ENCODE measurements around the gene OR10P1. TPM values are rescaled to one million over a fixed set of nuclear protein-coding genes. Genes with fewer than 3 reads are reported as not detected.
"Not testable (repeated sequence)": the region's sequence is repeated elsewhere in the genome, so short reads cannot be mapped to it uniquely, and the experiment has no call there.

The OR10P1 gene
- total RNA-seq, 1 experiment from 2014 or later, result not detected

DNA sequence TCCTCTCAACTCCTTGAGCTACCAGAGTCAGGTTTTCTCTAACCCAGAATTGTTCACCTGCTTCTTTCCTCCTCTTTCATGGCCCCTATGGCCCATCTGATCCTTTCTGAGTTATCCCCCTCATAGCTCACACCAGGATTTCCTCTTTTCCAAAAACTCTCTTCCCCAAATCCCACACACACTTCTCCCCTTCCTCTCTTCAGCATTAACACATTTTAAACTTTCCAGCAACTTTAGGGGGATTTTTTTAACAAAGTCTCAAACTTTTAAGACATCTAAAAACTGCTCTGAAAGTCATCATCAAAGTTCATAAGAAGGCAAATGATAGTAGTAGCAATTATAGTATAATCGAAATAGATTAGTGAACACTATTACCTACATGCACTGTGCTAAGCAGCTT is 7.9 kb downstream of the OR10P1 start:
- H2AFZ ChIP-seq (ENCODE audit: low read length), result no peak overlapping the region
- TF ChIP-seq, protein P1, sequence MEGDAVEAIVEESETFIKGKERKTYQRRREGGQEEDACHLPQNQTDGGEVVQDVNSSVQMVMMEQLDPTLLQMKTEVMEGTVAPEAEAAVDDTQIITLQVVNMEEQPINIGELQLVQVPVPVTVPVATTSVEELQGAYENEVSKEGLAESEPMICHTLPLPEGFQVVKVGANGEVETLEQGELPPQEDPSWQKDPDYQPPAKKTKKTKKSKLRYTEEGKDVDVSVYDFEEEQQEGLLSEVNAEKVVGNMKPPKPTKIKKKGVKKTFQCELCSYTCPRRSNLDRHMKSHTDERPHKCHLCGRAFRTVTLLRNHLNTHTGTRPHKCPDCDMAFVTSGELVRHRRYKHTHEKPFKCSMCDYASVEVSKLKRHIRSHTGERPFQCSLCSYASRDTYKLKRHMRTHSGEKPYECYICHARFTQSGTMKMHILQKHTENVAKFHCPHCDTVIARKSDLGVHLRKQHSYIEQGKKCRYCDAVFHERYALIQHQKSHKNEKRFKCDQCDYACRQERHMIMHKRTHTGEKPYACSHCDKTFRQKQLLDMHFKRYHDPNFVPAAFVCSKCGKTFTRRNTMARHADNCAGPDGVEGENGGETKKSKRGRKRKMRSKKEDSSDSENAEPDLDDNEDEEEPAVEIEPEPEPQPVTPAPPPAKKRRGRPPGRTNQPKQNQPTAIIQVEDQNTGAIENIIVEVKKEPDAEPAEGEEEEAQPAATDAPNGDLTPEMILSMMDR (conservative IDR thresholded peaks at IDR 0.05; ENCODE audit: low read depth, low read length), result no peak
- TF ChIP-seq EZH2phosphoT487 (IDR thresholded peaks at IDR 0.05; ENCODE audit: borderline replicate concordance, low read length) (no peak), EZH2 (IDR thresholded peaks at IDR 0.05; ENCODE audit: low read length, unreplicated experiment) (no peak)
- no peak overlapping the region for H3K27ac ChIP-seq (ENCODE audit: low read length)
- DNase-seq (no peak), ATAC-seq (no peak)
- H3K79me2 ChIP-seq (ENCODE audit: low read length), result no peaks in the 10 kb centered on the region
- peaks cover 22% of the 10 kb centered on the region for H3K27me3 ChIP-seq (ENCODE audit: low read length)
- no peaks in the 10 kb centered on the region for H3K9me3 ChIP-seq (ENCODE audit: low read length)
- no peaks in the 10 kb centered on the region for H3F3A ChIP-seq (ENCODE audit: low read length, unreplicated experiment)
- H3K9ac ChIP-seq (ENCODE audit: low read length), result no peak overlapping the region
- intact Hi-C loops (cut with micrococcal nuclease), result no loop called here
- no peaks in the 10 kb centered on the region for H3K36me3 ChIP-seq (ENCODE audit: low read depth, low read length)
- no peak overlapping the region for H3K4me3 ChIP-seq (ENCODE audit: low read length)
- H3K4me2 ChIP-seq (ENCODE audit: low read length), result no peak overlapping the region
- no peaks in the 10 kb centered on the region for H4K20me1 ChIP-seq (ENCODE audit: low read length)
- ChIA-PET CTCF (interaction anchor here (0.5 kb wide), 1 partner anchor 94 kb away, joined by 3 read pairs; no protein-coding TSS in a partner anchor), POLR2A (ENCODE audit: unreplicated experiment) (interaction anchor here (0.6 kb wide), 1 partner anchor 22 kb away, joined by 3 read pairs; no protein-coding TSS in a partner anchor)
- BruUV-seq (replicated peaks), result no TSS peak
- no peaks in the 10 kb centered on the region for H3K9me2 ChIP-seq (replicated peaks; ENCODE audit: low read length)
- peaks cover 4% of the 10 kb centered on the region; the same call in 1 of the 2 replicates for H3K4me1 ChIP-seq (ENCODE audit: insufficient read depth, low read length)

GRCh38 chr12:55647027-55647426 is 10.3 kb downstream of the OR10P1 start:
- H4K20me1 ChIP-seq (ENCODE audit: low read length), result no peaks in the 10 kb centered on the region
- POLR2A ChIA-PET (ENCODE audit: unreplicated experiment), result no interaction called here
- H3K9me3 ChIP-seq (ENCODE audit: low read length), result no peaks in the 10 kb centered on the region
- no peaks in the 10 kb centered on the region for H3K9me2 ChIP-seq (replicated peaks; ENCODE audit: low read length)
- no peak for TF ChIP-seq EZH2 (IDR thresholded peaks at IDR 0.05; ENCODE audit: low read length, unreplicated experiment)
- TF ChIP-seq EZH2phosphoT487 (IDR thresholded peaks at IDR 0.05; ENCODE audit: borderline replicate concordance, low read length), result no peak
- TF ChIP-seq, protein P1 (conservative IDR thresholded peaks at IDR 0.05; ENCODE audit: low read depth, low read length), result no peak
- CTCF ChIA-PET, result interaction anchor here (0.5 to 1.1 kb wide), 2 partner anchors 10 to 231 kb away, joined by 5 to 19 read pairs; no protein-coding TSS in a partner anchor
- no peak overlapping the region for H3K9ac ChIP-seq (ENCODE audit: low read length)
- H3F3A ChIP-seq (ENCODE audit: low read length, unreplicated experiment), result no peaks in the 10 kb centered on the region
- no peaks in the 10 kb centered on the region for H3K79me2 ChIP-seq (ENCODE audit: low read length)
- no peak overlapping the region for H3K4me3 ChIP-seq (ENCODE audit: low read length)
- H3K27ac ChIP-seq (ENCODE audit: low read length), result no peak overlapping the region
- BruUV-seq (replicated peaks), result no TSS peak
- peaks cover 4% of the 10 kb centered on the region; the same call in 1 of the 2 replicates for H3K4me1 ChIP-seq (ENCODE audit: insufficient read depth, low read length)
- ATAC-seq (no peak), DNase-seq (no peak)
- H3K4me2 ChIP-seq (ENCODE audit: low read length), result no peak overlapping the region
- H2AFZ ChIP-seq (ENCODE audit: low read length), result no peak overlapping the region
- H3K27me3 ChIP-seq (ENCODE audit: low read length), result peaks cover 2% of the 10 kb centered on the region; the same call in 1 of the 2 replicates
- H3K36me3 ChIP-seq (ENCODE audit: low read depth, low read length), result no peaks in the 10 kb centered on the region
- intact Hi-C loops (cut with micrococcal nuclease), result no loop called here

DNA sequence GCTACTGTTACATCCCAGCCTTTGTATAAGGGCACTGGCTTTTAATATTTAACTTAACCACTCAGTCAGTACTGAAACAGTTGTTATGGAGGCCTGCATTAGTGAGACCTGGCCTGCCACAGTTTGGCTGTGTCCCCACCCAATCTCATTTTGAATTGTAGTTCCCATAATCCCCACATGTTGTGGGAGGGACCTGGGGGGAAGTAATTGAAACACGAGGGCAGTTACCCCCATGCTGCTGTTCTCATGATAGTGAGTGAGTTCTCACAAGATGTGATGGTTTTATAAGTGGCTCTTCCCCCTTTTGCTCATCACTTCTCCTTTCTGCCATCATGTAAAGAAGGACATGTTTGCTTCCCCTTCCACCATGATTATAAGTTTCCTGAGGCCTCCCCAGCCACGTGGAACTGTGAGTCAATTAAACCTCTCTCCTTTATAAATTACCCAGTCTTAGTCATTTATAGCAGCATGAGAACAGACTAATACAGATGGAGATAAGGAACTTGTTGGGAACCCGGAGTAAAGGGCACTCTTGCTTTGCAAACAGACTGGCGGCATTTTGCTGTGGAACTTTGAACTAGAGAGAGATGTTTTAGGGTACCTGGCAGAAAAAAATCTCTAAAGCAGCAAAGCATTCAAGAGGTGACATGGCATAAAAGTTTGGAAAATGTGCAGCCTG is 14.1 kb downstream of the OR10P1 start:
- H3K36me3 ChIP-seq (ENCODE audit: low read depth, low read length); H4K20me1 ChIP-seq (ENCODE audit: low read length); H3K27me3 ChIP-seq (ENCODE audit: low read length); H3K9me3 ChIP-seq (ENCODE audit: low read length); BruUV-seq (replicated peaks); H3K27ac ChIP-seq (ENCODE audit: low read length); H3K79me2 ChIP-seq (ENCODE audit: low read length); intact Hi-C loops (cut with micrococcal nuclease); H3K9me2 ChIP-seq (replicated peaks; ENCODE audit: low read length); POLR2A ChIA-PET (ENCODE audit: unreplicated experiment); H3K9ac ChIP-seq (ENCODE audit: low read length); H2AFZ ChIP-seq (ENCODE audit: low read length); H3F3A ChIP-seq (ENCODE audit: low read length, unreplicated experiment); H3K4me2 ChIP-seq (ENCODE audit: low read length); H3K4me1 ChIP-seq (ENCODE audit: insufficient read depth, low read length); ATAC-seq; H3K4me3 ChIP-seq (ENCODE audit: low read length); DNase-seq; CTCF ChIA-PET: not testable (repeated sequence)
